VCaP (cell line): ENCODE measurements around the gene TMEFF2.

ENCODE experiments used
- H3K27ac ChIP-seq: fragments of 450-650 bp; 2 replicates; pipeline ENCODE4 v1.5.1; 2017
- TF ChIP-seq, protein P1 (sequence below): fragments of 450-650 bp; conservative IDR thresholded peaks from 2 replicates; pipeline ENCODE4 v1.5.1; 2017; ENCODE audit warnings: mild to moderate bottlenecking, moderate library complexity

The TMEFF2 gene

GRCh38 chr2:192127434-192127833 lies 67.3 kb downstream of the TMEFF2 start:
- H3K27ac ChIP-seq = no peak overlapping the region; the same call in 1 of the 2 replicates
- TF ChIP-seq, protein P1, sequence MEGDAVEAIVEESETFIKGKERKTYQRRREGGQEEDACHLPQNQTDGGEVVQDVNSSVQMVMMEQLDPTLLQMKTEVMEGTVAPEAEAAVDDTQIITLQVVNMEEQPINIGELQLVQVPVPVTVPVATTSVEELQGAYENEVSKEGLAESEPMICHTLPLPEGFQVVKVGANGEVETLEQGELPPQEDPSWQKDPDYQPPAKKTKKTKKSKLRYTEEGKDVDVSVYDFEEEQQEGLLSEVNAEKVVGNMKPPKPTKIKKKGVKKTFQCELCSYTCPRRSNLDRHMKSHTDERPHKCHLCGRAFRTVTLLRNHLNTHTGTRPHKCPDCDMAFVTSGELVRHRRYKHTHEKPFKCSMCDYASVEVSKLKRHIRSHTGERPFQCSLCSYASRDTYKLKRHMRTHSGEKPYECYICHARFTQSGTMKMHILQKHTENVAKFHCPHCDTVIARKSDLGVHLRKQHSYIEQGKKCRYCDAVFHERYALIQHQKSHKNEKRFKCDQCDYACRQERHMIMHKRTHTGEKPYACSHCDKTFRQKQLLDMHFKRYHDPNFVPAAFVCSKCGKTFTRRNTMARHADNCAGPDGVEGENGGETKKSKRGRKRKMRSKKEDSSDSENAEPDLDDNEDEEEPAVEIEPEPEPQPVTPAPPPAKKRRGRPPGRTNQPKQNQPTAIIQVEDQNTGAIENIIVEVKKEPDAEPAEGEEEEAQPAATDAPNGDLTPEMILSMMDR = no peak

DNA sequence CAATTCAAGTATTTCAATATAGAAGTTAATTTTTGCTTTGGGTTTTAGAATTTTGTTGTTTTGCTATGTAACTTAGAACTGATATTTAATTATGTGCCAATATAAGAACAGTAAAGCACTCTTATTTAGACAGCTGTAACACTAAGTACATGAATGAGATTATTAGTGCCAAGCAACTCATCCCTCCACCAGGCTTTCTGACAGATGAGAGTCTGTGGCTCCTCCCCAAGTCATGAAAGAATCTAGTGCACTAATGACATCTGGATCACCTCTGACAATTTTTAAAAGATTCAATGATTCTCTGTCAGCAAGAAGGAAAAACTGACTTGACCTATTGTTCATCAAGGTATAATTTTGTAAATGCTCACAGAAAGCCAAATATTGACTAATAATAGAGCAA lies 67.8 kb downstream of the TMEFF2 start:
- TF ChIP-seq, protein P1 = no peak
- H3K27ac ChIP-seq = no peak overlapping the region; the same call in 1 of the 2 replicates

DNA sequence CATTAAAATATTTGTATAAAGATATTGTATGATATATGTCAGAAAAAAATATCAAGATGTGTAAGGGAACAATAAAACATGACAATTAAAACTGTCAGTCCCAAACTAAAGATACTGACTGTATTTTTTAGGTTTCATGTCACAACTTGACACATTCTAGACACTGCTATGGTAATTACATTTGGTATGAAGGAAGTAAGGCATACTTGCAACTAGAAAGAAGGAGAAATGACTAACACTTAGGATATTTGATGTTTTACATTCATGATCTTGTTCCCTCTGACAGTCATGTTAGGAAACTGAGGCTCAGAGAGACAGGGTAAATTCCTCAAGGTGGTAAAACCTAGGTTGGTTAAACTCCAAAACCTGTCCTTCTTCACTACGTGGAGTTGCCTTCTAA lies 68.3 kb downstream of the TMEFF2 start:
- TF ChIP-seq, protein P1 = no peak
- H3K27ac ChIP-seq = no peak overlapping the region; the same call in 1 of the 2 replicates

- H3K27ac ChIP-seq = no peak overlapping the region
- TF ChIP-seq, protein P1 = no peak
Measured at GRCh38 chr2:192124571-192124970, 70.2 kb downstream of the TMEFF2 start.

DNA sequence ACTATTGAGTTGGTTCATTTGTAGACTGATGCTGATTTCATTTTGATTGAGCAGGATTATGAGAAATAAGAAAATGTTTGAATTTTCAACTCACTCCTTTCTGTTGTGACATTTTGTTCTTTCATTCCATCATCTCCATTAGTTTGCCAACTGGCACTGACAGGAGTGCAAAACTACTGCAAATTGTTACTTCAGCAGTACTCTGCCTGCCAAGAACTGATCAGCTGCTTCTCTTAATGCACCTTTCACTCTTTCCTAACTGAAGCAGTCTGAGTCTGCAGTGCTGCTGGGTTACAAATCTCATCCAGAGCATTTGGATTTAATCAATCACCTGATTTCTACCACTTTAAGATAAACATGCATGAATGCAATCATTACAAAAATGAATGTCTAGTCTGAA lies 70.9 kb downstream of the TMEFF2 start:
- no peak overlapping the region for H3K27ac ChIP-seq
- TF ChIP-seq, protein P1 = no peak

- TF ChIP-seq, protein P1 = no peak
- no peak overlapping the region for H3K27ac ChIP-seq
Measured at GRCh38 chr2:192122946-192123345, 71.8 kb downstream of the TMEFF2 start.

DNA sequence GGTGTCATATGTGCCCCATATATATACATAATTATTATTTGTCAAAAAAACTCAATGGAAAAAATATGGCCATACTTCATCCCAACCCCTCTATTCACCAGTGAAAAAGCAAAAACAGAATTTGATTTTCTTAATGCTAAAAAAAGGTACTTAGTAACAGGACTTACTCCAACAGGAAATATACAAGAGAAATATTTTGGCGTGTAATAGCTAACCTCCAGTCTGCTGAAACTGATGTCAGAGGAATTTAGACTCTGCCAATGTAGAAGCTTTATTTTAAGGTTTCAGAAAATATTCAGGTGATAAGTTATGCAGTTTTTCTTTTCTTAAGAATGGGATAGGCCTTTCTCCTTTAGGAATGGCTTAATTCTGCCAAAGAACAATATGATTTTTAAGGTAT lies 72.6 kb downstream of the TMEFF2 start:
- H3K27ac ChIP-seq = no peak overlapping the region
- TF ChIP-seq, protein P1 = no peak
